Activated T-helper 2 cell treated with anti-CD3 and anti-CD28 coated beads, Interferon-gamma antibody, Interleukin-2, Interleukin-4, amounts not matched to agents 10 μg/mL and 5 μg/mL and 100 μg/mL, durations not matched to agents 14 hours and 24 hours and 36 hours (primary cell): ENCODE data around the gene STRBP. TPM values are rescaled to one million over a fixed set of nuclear protein-coding genes. Genes with fewer than 3 reads are reported as not detected.
A peak's percentile ranks its signal among the peaks of the same experiment; 100 is the strongest.
"Not testable (repeated sequence)": the region's sequence is repeated elsewhere in the genome, so short reads cannot be mapped to it uniquely, and the experiment has no call there.

ENCODE experiments used
- DNase-seq: peaks from one replicate; pipeline ENCODE4 v3.0.0; 2021; ENCODE audit warnings: low spot score
- H3K27ac Mint-ChIP-seq: one replicate; pipeline ENCODE4 v1.8.0; 2021; ENCODE audit warnings: mixed read lengths
- H3K27me3 Mint-ChIP-seq: one replicate; pipeline ENCODE4 v1.8.0; 2021; ENCODE audit warnings: low read depth, mixed read lengths
- H3K36me3 Mint-ChIP-seq: one replicate; pipeline ENCODE4 v1.8.0; 2021; ENCODE audit warnings: low read depth, mixed read lengths
- H3K4me1 Mint-ChIP-seq: one replicate; pipeline ENCODE4 v1.8.0; 2021; ENCODE audit warnings: low read depth, mixed read lengths
- H3K4me3 Mint-ChIP-seq: one replicate; pipeline ENCODE4 v1.8.0; 2021; ENCODE audit warnings: low read depth, mild to moderate bottlenecking, moderate library complexity, mixed read lengths
- H3K9me3 Mint-ChIP-seq: one replicate; pipeline ENCODE4 v1.8.0; 2021; ENCODE audit warnings: mixed read lengths
- intact Hi-C: fragments of 100-400 bp; cut with micrococcal nuclease; formaldehyde crosslinking; loops from one replicate; pipeline ENCODE4 v1.15.1; 2023
- total RNA-seq: library from RNA; stranded (reverse); gene quantifications from 2 replicates; pipeline ENCODE4 v1.2.3, GENCODE V29; 2022

The STRBP gene
- 19.9 and 20.6 TPM in 2 replicates for total RNA-seq

DNA sequence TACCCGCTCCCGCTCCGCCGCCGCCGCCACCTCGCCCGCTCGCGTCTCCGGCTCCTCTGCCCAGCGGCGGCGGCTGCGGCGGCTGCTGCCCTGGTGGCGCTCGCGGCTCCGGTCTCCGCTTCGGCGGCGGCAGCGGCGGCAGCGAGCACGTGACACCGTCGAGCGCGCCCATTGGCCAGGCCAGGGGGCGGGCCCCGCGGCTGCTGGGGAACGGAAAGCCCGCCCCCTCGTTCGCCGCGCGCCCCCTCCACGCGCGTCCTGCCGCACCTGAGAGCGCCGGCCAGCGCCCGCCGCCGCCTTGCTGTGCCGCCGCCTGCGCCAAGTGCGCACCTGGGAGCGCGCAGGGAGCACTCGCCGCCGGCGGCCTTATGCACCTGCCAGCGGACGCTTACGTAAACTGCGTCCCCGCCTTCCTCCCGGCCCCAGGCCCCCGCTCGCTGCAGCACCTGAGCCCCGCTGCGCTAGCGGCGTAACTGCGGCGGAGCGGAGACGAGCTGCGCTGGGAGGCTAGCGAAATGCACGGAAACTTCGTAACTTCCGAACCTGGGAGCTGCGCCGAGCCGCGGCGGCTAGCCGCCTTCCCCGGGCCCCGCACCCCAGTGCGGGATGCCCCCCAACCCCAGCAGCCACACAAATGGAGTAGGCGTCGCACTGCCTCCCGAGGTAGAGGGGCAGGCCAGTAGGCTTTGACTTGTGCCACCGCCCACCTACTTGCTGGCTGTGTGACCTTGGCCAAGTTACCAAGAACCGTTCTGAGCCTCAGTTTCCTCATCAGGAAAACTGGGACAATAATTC lies at the start of gene STRBP:
Gene STRBP (minus strand): TSS at position 122 of the 795 bp plus-strand sequence. CDS start 84,452 bp downstream, outside the sequence.
- Mint-ChIP-seq H3K27me3 (peaks cover 21% of the 10 kb centered on the region), H3K4me3 (peak within 1 kb of the TSS; percentile 75), H3K4me1 (peaks cover 22% of the 10 kb centered on the region), H3K36me3 (no peaks in the 10 kb centered on the region), H3K27ac (peak within 1 kb of the TSS; percentile 14), H3K9me3 (no peaks in the 10 kb centered on the region)
- intact Hi-C loops, result loop anchor here (1.0 to 5.0 kb wide), 4 partner anchors 41 to 441 kb away; partner anchors contain the start of genes PDCL and ZBTB6
- DNase-seq, result peak; percentile 89

- Mint-ChIP-seq H3K4me3 (no peak overlapping the region), H3K4me1 (peaks cover 20% of the 10 kb centered on the region), H3K27ac (no peak overlapping the region), H3K27me3 (no peaks in the 10 kb centered on the region), H3K9me3 (no peaks in the 10 kb centered on the region), H3K36me3 (no peaks in the 10 kb centered on the region)
- no peak for DNase-seq
- intact Hi-C loops, result no loop called here
Measured at GRCh38 chr9:123316053-123316718, 47.8 kb upstream of the STRBP start.

DNA sequence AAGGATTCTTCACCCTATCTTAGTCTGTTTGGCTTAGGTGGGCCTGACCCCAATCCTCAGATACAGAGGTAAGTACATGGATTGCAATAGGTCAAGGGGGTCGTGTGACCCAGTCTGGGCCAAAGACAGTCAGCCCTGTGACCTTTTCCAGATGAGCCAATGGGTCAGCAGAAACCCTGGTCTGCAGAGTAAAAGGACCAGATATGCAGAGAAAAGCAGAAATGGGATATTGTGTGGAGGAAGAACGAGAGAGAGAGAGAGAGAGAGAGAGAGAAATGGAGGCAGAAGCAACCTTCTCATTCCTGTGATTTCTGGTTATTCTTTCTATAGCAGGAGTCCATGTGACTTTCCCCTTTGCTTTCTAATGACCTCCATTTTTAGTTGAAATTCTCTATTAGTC lies 47.2 kb upstream of the STRBP start:
- H3K4me1 Mint-ChIP-seq, result peaks cover 18% of the 10 kb centered on the region
- H3K4me3 Mint-ChIP-seq, result no peak overlapping the region
- H3K27me3 Mint-ChIP-seq, result no peaks in the 10 kb centered on the region
- no peaks in the 10 kb centered on the region for H3K36me3 Mint-ChIP-seq
- H3K27ac Mint-ChIP-seq, result no peak overlapping the region
- intact Hi-C loops, result no loop called here
- no peaks in the 10 kb centered on the region for H3K9me3 Mint-ChIP-seq
- no peak for DNase-seq

- Mint-ChIP-seq H3K27me3 (no peaks in the 10 kb centered on the region), H3K36me3 (no peaks in the 10 kb centered on the region), H3K4me3 (no peak overlapping the region), H3K9me3 (no peaks in the 10 kb centered on the region), H3K27ac (no peak overlapping the region), H3K4me1 (peaks cover 14% of the 10 kb centered on the region)
- DNase-seq, result no peak
- intact Hi-C loops, result no loop called here
Measured at GRCh38 chr9:123314617-123315016, 46.2 kb upstream of the STRBP start.

DNA sequence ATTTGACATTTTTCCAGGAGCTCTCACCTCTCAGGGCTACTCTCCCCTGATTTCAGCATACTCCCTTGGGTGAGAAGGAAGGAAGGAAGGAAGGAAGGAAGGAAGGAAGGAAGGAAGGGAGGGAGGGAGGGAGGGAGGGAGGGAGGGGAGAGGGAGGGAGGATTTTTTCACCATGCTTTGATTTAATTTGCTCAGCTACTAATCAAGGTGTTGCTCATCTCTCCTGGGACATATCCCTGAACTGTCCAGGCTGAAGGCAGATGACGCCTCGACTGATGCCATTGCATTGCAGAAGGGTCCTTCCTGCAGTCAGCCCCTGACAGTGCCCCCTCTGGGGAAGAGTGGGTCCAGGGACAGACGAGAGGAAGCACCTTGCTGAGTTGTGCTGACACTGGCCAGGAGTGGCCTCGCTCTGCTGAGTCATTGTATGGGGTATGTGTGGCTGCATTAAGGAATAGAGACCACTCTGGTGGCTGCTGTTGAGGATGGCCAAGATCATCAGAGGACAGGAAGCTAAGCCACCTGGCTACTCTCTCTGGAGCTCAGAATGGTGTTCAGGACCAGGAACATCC lies 44.0 kb upstream of the STRBP start:
- no peaks in the 10 kb centered on the region for H3K36me3 Mint-ChIP-seq
- DNase-seq, result no peak
- no peak overlapping the region for H3K4me3 Mint-ChIP-seq
- no peaks in the 10 kb centered on the region for H3K9me3 Mint-ChIP-seq
- peaks cover 2% of the 10 kb centered on the region for H3K4me1 Mint-ChIP-seq
- H3K27me3 Mint-ChIP-seq, result peaks cover 2% of the 10 kb centered on the region
- H3K27ac Mint-ChIP-seq, result no peak overlapping the region
- intact Hi-C loops, result no loop called here

- Mint-ChIP-seq H3K27me3 (peaks cover 2% of the 10 kb centered on the region), H3K9me3 (no peaks in the 10 kb centered on the region), H3K36me3 (no peaks in the 10 kb centered on the region), H3K27ac (no peak overlapping the region), H3K4me3 (no peak overlapping the region), H3K4me1 (peaks cover 4% of the 10 kb centered on the region)
- intact Hi-C loops, result no loop called here
- no peak for DNase-seq
Measured at GRCh38 chr9:123311250-123311752, 42.9 kb upstream of the STRBP start.

GRCh38 chr9:123310551-123311249 lies 42.3 kb upstream of the STRBP start:
- Mint-ChIP-seq H3K4me1 (peaks cover 4% of the 10 kb centered on the region), H3K27me3 (peaks cover 2% of the 10 kb centered on the region), H3K4me3 (no peak overlapping the region), H3K9me3 (no peaks in the 10 kb centered on the region), H3K36me3 (no peaks in the 10 kb centered on the region), H3K27ac (no peak overlapping the region)
- intact Hi-C loops, result no loop called here
- no peak for DNase-seq

- peaks cover 3% of the 10 kb centered on the region for H3K27me3 Mint-ChIP-seq
- peaks cover 12% of the 10 kb centered on the region for H3K4me1 Mint-ChIP-seq
- H3K27ac Mint-ChIP-seq, result no peak overlapping the region
- no peak overlapping the region for H3K4me3 Mint-ChIP-seq
- intact Hi-C loops, result no loop called here
- no peaks in the 10 kb centered on the region for H3K9me3 Mint-ChIP-seq
- no peak for DNase-seq
- H3K36me3 Mint-ChIP-seq, result no peaks in the 10 kb centered on the region
Measured at GRCh38 chr9:123309611-123310010, 41.2 kb upstream of the STRBP start.

- DNase-seq, result no peak
- intact Hi-C loops, result loop anchor here (2.0 kb wide), 2 partner anchors 17 to 33 kb away; no protein-coding TSS in a partner anchor
- H3K9me3 Mint-ChIP-seq, result no peaks in the 10 kb centered on the region
- H3K4me3 Mint-ChIP-seq, result no peak overlapping the region
- H3K36me3 Mint-ChIP-seq, result no peaks in the 10 kb centered on the region
- H3K27me3 Mint-ChIP-seq, result peaks cover 4% of the 10 kb centered on the region
- H3K4me1 Mint-ChIP-seq, result peaks cover 26% of the 10 kb centered on the region
- no peak overlapping the region for H3K27ac Mint-ChIP-seq
Measured at GRCh38 chr9:123305879-123306278, 37.5 kb upstream of the STRBP start.

DNA sequence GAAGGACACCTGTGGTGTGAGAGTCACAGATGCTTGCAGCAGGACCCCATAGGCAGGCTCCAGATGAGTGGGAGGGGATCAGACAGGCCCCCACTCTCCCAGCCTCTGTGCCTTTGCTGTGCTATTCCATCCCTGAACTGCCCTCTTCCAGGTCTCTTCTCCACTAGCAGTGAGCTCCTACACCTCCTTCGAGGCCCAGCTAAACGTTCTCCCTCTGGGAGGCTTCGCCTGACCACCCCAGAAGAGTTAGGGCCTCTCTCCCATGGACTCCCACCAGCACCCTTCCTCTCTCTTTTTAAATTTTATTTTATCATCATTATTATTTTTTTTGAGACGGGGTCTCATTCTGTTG lies 35.9 kb upstream of the STRBP start:
- no peak overlapping the region for H3K4me3 Mint-ChIP-seq
- H3K4me1 Mint-ChIP-seq, result peaks cover 26% of the 10 kb centered on the region
- peak overlapping the region; percentile 81 for H3K27ac Mint-ChIP-seq
- no peaks in the 10 kb centered on the region for H3K9me3 Mint-ChIP-seq
- intact Hi-C loops, result loop anchor here (2.0 kb wide), 2 partner anchors 18 to 34 kb away; no protein-coding TSS in a partner anchor
- H3K27me3 Mint-ChIP-seq, result peaks cover 4% of the 10 kb centered on the region
- H3K36me3 Mint-ChIP-seq, result no peaks in the 10 kb centered on the region
- no peak for DNase-seq

DNA sequence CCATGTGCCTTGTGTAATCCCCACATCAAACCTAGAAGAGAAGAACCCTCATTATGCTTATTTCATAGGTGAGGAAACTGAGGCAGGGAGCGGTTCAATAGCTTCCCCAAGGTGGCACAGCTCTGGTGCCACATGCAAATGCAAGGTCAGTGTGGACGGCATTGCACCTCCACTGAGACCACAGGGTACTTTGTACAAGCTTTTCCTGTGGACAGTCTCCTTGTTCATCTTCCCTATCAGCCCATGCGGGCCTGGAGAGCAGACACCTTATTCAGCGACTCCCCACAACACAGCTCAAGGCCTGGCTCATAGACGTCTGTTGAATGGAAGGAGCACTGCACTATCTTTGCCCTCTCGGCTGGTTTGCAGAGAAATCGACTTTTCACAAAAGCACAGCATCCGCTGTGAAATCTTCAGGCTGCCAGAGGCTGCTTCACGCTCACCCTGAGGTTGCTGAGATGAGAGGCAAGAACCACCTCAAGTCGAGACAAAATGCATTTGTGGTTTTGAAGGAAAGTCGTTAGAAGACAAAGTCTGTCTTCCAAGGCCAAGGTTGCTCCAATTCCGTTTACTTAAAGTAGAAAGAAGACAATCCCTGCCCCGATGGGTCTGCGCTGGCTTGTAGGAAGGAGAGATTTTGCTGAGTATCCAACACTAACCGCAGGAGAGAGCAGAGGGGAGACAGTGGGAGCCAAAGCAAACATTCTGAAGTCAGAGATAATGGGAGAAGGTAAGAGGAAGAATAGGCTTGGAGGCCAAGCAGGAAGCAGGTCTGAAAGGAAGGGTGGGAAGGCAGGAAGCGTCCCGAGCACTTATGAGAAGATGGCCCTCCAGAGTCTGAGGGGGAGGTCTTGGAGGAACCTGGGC lies 34.2 kb upstream of the STRBP start:
- peak overlapping the region; percentile 19 for H3K27ac Mint-ChIP-seq

GRCh38 chr9:123301936-123302335 lies 33.5 kb upstream of the STRBP start:
- H3K4me1 Mint-ChIP-seq, result peaks cover 22% of the 10 kb centered on the region
- H3K36me3 Mint-ChIP-seq, H3K9me3 Mint-ChIP-seq, H3K4me3 Mint-ChIP-seq, H3K27ac Mint-ChIP-seq, DNase-seq, intact Hi-C loops, H3K27me3 Mint-ChIP-seq: not testable (repeated sequence)

More for the DNA sequence above, 34.2 kb upstream of the STRBP start:
- Mint-ChIP-seq H3K9me3 (no peaks in the 10 kb centered on the region), H3K4me1 (peaks cover 26% of the 10 kb centered on the region), H3K4me3 (no peak overlapping the region), H3K36me3 (no peaks in the 10 kb centered on the region), H3K27me3 (peaks cover 3% of the 10 kb centered on the region)
- no peak for DNase-seq
- intact Hi-C loops, result no loop called here
